Measurements from ENCODE around the gene FURIN.
"Not testable (repeated sequence)": the region's sequence is repeated elsewhere in the genome, so short reads cannot be mapped to it uniquely, and the experiment has no call there.

The FURIN gene

DNA sequence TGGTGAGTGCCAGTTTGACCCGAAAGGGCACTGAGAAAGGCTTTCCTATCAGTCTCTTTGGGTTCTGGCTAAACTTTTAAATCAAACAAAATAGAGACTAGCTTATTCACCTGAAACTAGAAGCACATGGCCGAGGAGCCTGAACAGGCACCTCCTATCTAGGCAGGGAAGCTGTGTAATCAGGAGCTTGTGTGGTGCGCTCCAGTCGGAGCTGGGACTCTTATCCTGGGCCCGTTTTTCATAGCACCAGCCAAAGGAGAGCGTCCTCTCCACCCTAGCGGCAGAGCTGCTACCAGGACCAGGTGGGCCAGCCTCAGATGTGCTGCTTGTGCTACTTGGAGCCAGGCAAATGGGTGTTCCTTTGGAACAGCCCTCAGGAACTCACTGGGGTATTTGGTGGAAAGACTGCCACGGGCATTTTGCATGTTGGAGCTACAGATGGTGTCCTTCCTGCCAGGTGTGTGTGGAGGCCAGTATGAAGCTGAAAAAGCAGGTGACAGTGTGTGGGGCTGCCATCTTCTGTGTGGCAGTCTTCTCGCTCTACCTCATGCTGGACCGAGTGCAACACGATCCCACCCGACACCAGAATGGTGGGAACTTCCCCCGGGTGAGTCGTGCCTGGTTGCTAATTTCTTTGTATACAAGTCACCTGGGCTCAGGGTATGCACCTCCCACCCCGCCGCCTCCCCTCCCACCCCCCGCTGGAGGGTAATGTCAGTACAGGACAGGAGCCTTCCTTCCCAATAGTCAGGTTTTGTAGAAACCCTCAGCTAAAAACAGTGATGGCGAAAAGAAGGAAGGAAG, 35.5 kb downstream of the FURIN start:
- DNase-seq (ENCODE audit: low read depth): peak; percentile 13
- TF ChIP-seq CTCF (conservative IDR thresholded peaks at IDR 0.05; ENCODE audit: low read depth, low read length): no peak
- H3K4me3 ChIP-seq (ENCODE audit: low read depth, low read length): peak overlapping the region; percentile 74

- TF ChIP-seq CTCF (conservative IDR thresholded peaks at IDR 0.05; ENCODE audit: low read depth, low read length): no peak
- H3K4me3 ChIP-seq (ENCODE audit: low read depth, low read length): no peak overlapping the region
- DNase-seq (ENCODE audit: low read depth): no peak
Measured at GRCh38 chr15:90904746-90905145, 36.4 kb downstream of the FURIN start.

- TF ChIP-seq CTCF (conservative IDR thresholded peaks at IDR 0.05; ENCODE audit: low read depth, low read length): no peak
- no peak for DNase-seq (ENCODE audit: low read depth)
- no peak overlapping the region for H3K4me3 ChIP-seq (ENCODE audit: low read depth, low read length)
Measured at GRCh38 chr15:90905306-90906180, 37.2 kb downstream of the FURIN start.

DNA sequence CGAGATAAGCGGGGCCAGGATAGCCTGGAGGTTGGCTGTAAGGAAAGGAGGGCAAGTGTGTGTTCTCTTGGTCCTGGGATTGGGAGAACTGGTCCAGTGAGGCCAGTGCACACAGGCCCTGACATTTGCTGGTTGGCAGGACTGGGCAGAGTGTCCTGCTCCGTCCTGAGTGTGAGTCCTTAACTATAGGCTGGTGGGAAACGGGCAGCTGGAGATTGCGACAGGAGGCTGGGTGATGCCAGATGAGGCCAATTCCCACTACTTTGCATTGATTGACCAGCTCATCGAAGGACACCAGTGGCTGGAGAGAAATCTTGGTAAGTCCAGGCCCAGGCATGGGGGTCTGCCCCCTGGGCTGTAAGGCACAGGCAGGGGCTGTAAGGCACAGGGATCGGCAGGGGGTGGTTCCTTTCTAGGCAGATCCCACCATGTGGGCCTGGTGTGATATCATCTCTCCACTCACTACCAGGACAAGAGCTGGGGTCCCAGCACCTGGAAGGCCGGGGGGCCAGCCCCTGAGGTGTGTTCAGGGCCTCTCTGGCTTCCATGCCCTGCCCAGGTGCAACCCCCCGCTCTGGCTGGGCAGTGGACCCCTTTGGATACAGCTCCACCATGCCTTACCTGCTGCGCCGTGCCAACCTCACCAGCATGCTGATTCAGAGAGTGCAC, 37.9 kb downstream of the FURIN start:
- DNase-seq (ENCODE audit: low read depth): no peak
- TF ChIP-seq CTCF (conservative IDR thresholded peaks at IDR 0.05; ENCODE audit: low read depth, low read length): no peak
- H3K4me3 ChIP-seq (ENCODE audit: low read depth, low read length): no peak overlapping the region

DNA sequence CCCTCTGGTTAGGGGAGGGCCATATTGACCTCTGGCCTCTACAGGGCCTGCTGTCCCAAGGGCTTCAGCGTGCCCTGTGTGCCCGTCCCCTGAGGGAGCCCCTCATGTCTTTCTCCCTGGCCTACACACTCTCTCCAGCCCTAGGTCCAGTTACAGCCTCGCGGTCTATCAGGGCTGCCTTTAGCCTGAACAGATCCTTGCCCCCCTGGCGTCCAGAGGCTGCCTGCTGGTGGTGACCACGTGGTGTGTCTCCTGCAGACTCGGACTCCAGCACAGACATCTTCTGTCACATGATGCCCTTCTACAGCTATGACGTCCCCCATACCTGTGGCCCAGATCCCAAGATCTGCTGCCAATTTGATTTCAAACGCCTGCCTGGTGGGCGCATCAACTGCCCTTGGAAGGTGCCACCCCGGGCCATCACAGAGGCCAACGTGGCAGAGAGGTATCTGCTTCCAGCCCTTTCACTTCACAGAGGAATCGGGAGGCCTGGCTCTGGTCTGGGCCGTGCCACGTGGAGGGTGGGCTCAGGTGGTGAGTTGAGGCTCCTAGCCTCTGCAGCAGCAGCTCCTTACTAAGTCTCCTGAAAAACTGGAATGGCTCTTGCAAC, 38.8 kb downstream of the FURIN start:
- no peak for TF ChIP-seq CTCF (conservative IDR thresholded peaks at IDR 0.05; ENCODE audit: low read depth, low read length)
- no peak for DNase-seq (ENCODE audit: low read depth)

GRCh38 chr15:90907838-90908507, 39.6 kb downstream of the FURIN start:
- no peak overlapping the region for H3K4me3 ChIP-seq (ENCODE audit: low read depth, low read length)
- no peak for DNase-seq (ENCODE audit: low read depth)
- TF ChIP-seq CTCF (conservative IDR thresholded peaks at IDR 0.05; ENCODE audit: low read depth, low read length): no peak

More for the DNA sequence above, 38.8 kb downstream of the FURIN start:
- no peak overlapping the region for H3K4me3 ChIP-seq (ENCODE audit: low read depth, low read length)

DNA sequence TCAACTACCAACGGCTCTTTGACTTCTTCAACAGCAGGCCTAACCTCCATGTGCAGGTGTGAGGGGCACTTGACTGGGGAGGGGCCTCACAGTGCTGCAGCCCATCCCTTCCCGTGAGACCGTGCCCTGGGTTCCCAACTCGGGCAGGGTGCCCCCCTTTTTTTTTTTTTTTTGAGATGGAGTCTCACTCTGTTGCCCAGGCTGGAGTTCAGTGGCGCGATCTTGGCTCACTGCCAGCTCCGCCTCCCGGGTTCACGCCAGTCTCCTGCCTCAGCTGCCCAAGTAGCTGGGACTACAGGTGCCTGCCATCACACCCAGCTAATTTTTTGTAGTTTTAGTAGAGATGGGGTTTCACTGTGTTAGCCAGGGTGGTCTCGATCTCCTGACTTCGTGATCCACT, 41.1 kb downstream of the FURIN start:
- not testable (repeated sequence) for H3K4me3 ChIP-seq (ENCODE audit: low read depth, low read length); DNase-seq (ENCODE audit: low read depth)
